Ishikawa (cell line): Measurements from ENCODE around the gene MAP3K7.

Experiments used
- CEBPB ChIP-seq: IDR thresholded peaks from 2 replicates; pipeline ENCODE4 v1.6.1; 2012
- CREB1 ChIP-seq: IDR thresholded peaks from 2 replicates; pipeline ENCODE4 v1.6.1; 2012; ENCODE audit warnings: low read depth
- EGR1 ChIP-seq: IDR thresholded peaks from 2 replicates; pipeline ENCODE4 v1.6.1; 2012
- EP300 ChIP-seq: IDR thresholded peaks from 2 replicates; pipeline ENCODE4 v1.6.1; 2012; ENCODE audit warnings: borderline replicate concordance
- FOXM1 ChIP-seq: IDR thresholded peaks from 2 replicates; pipeline ENCODE4 v1.6.1; 2012; ENCODE audit warnings: low read depth, borderline replicate concordance
- MAX ChIP-seq: IDR thresholded peaks from 2 replicates; pipeline ENCODE4 v1.6.1; 2012
- RAD21 ChIP-seq: IDR thresholded peaks from 2 replicates; pipeline ENCODE4 v1.6.1; 2012; ENCODE audit warnings: low read depth
- REST ChIP-seq: IDR thresholded peaks from 2 replicates; pipeline ENCODE4 v1.6.1; 2012; ENCODE audit warnings: low read depth, mild to moderate bottlenecking
- TAF1 ChIP-seq: IDR thresholded peaks from 2 replicates; pipeline ENCODE4 v1.6.1; 2012; ENCODE audit warnings: low read depth, mild to moderate bottlenecking
- TCF12 ChIP-seq: IDR thresholded peaks from 2 replicates; pipeline ENCODE4 v1.6.1; 2012; ENCODE audit warnings: low read depth
- TEAD4 ChIP-seq: IDR thresholded peaks from 2 replicates; pipeline ENCODE4 v1.6.1; 2012
- USF1 ChIP-seq: IDR thresholded peaks from 2 replicates; pipeline ENCODE4 v1.6.1; 2012
- YY1 ChIP-seq: IDR thresholded peaks from 2 replicates; pipeline ENCODE4 v1.6.1; 2012; ENCODE audit warnings: low read depth
- ZBTB7A ChIP-seq: IDR thresholded peaks from 2 replicates; pipeline ENCODE4 v1.6.1; 2012; ENCODE audit warnings: low read depth

- TF ChIP-seq REST (no peak), TCF12 (no peak), EP300 (no peak), TEAD4 (no peak), CEBPB (no peak), FOXM1 (no peak), RAD21 (no peak), MAX (no peak), TAF1 (no peak), CREB1 (no peak), ZBTB7A (no peak), EGR1 (no peak), YY1 (no peak), USF1 (no peak)
Observed at GRCh38 chr6:90533615-90534336, 53.1 kb downstream of the MAP3K7 start.
